Cardiac muscle cell (in vitro differentiated cells and primary cell): Measurements from ENCODE around the gene GMNN. TPM values are rescaled to one million over a fixed set of nuclear protein-coding genes. Genes with fewer than 3 reads are reported as not detected.
"Not testable (repeated sequence)": the region's sequence is repeated elsewhere in the genome, so short reads cannot be mapped to it uniquely, and the experiment has no call there.

Experiments
- DNase-seq, 2 donors: peaks; one replicate each; pipeline versions ENCODE4 v3.0.0 to v3.0.0-alpha.2; 2010 to 2017; ENCODE audit warnings: low read depth in 1 of 2, low spot score in 1 of 2
- H3K27ac ChIP-seq: fragments of 200-600 bp; sonication (generic); 2 replicates; pipeline ENCODE4 v1.5.1; 2016
- H3K27me3 ChIP-seq: fragments of 200-600 bp; sonication (generic); 2 replicates; pipeline ENCODE4 v1.6.0; 2016; ENCODE audit warnings: control low read depth
- H3K36me3 ChIP-seq: fragments of 200-600 bp; sonication (generic); 2 replicates; pipeline ENCODE4 v1.5.1; 2016; ENCODE audit warnings: control low read depth
- H3K4me1 ChIP-seq: fragments of 200-600 bp; sonication (generic); 2 replicates; pipeline ENCODE4 v1.8.1; 2017; ENCODE audit warnings: low read depth, mild to moderate bottlenecking, mixed run types
- H3K4me3 ChIP-seq: fragments of 200-600 bp; sonication (generic); 2 replicates; pipeline ENCODE4 v1.5.1; 2016; ENCODE audit warnings: mild to moderate bottlenecking
- H3K9me3 ChIP-seq: fragments of 200-600 bp; sonication (generic); 2 replicates; pipeline ENCODE4 v1.5.1; 2017; ENCODE audit warnings: low read depth, mild to moderate bottlenecking, control low read depth
- polyA plus RNA-seq: library from polyadenylated mRNA; unstranded; fragments of >200 nt; fragmentation: Nextera tagmentation; extraction: Ambion mirVana; gene quantifications from 2 replicates; pipeline ENCODE4 v1.2.1, GENCODE V29; 2016
- total RNA-seq: library from RNA; depleted of rRNA; stranded (reverse); fragments of >200 nt; gene quantifications from 2 replicates; pipeline ENCODE4 v1.2.3, GENCODE V29; 2016
- TF ChIP-seq, protein P1 (sequence below): IDR thresholded peaks from 2 replicates; pipeline ENCODE4 v1.5.1; 2012; ENCODE audit warnings: low read depth, mild to moderate bottlenecking, low read length

GMNN gene
- total and polyA plus RNA-seq, 2 experiments from 2014 or later = 33.4 to 82.7 TPM

DNA sequence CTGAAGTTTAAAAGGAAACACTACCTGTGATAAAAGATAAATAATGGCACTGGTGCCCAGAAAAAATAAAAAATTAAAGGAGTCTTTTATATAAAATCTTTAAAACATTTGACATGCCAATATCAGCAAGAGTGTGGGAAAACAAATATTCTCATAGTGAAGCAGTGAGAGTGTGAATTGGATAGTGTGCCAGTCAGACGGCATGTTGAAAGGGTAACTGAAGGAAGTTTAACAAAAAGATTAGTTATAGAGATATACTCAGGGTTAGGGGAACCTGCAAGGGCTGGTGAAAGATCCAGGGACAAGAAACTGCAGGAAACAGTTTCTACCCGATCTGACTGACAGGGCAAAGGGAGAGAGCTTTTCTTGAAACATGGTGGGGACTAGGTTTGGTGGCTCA lies 22.2 kb upstream of the GMNN start:
- no peak for DNase-seq
- H3K36me3 ChIP-seq = no peaks in the 10 kb centered on the region
- TF ChIP-seq, protein P1, sequence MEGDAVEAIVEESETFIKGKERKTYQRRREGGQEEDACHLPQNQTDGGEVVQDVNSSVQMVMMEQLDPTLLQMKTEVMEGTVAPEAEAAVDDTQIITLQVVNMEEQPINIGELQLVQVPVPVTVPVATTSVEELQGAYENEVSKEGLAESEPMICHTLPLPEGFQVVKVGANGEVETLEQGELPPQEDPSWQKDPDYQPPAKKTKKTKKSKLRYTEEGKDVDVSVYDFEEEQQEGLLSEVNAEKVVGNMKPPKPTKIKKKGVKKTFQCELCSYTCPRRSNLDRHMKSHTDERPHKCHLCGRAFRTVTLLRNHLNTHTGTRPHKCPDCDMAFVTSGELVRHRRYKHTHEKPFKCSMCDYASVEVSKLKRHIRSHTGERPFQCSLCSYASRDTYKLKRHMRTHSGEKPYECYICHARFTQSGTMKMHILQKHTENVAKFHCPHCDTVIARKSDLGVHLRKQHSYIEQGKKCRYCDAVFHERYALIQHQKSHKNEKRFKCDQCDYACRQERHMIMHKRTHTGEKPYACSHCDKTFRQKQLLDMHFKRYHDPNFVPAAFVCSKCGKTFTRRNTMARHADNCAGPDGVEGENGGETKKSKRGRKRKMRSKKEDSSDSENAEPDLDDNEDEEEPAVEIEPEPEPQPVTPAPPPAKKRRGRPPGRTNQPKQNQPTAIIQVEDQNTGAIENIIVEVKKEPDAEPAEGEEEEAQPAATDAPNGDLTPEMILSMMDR = no peak
- H3K27ac ChIP-seq = no peak overlapping the region
- no peaks in the 10 kb centered on the region for H3K27me3 ChIP-seq
- H3K9me3 ChIP-seq = no peaks in the 10 kb centered on the region
- peaks cover 3% of the 10 kb centered on the region for H3K4me1 ChIP-seq
- H3K4me3 ChIP-seq = no peak overlapping the region

DNA sequence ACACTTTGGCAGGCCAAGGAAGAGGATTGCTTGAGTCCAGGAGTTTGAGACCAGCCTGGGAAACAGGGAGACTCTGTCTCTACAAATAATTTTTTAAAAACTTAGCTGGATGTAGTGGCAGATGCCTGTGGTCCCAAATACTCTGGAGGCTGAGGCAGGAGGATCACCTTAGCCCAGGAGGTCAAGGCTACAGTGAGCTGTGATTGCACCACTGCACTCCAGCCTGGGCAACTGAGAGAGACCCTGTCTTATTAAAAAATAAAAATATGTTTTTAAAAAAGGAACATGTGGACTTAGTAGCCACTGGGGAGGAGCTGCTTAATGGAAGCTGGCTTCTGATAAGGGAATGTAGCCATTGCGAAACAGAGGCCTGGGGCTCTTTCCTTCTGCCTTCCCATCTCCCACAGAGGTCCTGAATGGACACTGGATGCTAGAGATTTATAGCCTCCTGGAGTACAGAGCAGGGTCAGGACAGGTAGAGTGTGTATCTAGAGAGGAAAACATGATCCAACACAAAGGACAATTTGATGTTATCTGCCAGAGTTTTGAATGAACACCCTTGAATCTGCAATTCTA lies 21.7 kb upstream of the GMNN start:
- TF ChIP-seq, protein P1 = no peak
- no peaks in the 10 kb centered on the region for H3K9me3 ChIP-seq

DNA sequence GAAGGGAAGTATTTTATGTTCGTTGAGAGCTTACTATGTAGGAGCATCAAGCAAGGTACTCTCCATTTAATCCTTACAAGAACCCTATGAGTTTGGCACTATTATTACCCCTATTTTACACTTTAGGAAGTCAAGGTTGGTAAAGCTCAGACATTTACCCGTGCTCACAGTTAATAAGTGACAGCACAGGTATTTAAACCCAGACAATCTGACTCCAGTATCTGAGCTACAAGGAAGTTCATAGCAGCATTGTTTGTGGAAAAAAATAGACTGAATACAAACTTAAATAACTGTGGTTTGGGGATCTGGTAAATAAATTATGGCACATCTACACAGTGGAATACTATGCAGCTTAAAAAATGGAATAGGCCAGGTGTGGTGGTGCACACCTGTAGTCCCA lies 21.2 kb upstream of the GMNN start:
- H3K9me3 ChIP-seq = no peaks in the 10 kb centered on the region
- no peaks in the 10 kb centered on the region for H3K36me3 ChIP-seq
- H3K27me3 ChIP-seq = no peaks in the 10 kb centered on the region
- no peak for DNase-seq
- peaks cover 9% of the 10 kb centered on the region for H3K4me1 ChIP-seq
- no peak overlapping the region for H3K4me3 ChIP-seq
- H3K27ac ChIP-seq = no peak overlapping the region
- TF ChIP-seq, protein P1 = no peak

More for the DNA sequence above, 21.7 kb upstream of the GMNN start:
- H3K27ac ChIP-seq = no peak overlapping the region
- H3K36me3 ChIP-seq = no peaks in the 10 kb centered on the region
- no peak overlapping the region for H3K4me3 ChIP-seq
- H3K27me3 ChIP-seq = no peaks in the 10 kb centered on the region
- peak in 1 of 2 donors; percentile 39 for DNase-seq
- peaks cover 8% of the 10 kb centered on the region for H3K4me1 ChIP-seq

DNA sequence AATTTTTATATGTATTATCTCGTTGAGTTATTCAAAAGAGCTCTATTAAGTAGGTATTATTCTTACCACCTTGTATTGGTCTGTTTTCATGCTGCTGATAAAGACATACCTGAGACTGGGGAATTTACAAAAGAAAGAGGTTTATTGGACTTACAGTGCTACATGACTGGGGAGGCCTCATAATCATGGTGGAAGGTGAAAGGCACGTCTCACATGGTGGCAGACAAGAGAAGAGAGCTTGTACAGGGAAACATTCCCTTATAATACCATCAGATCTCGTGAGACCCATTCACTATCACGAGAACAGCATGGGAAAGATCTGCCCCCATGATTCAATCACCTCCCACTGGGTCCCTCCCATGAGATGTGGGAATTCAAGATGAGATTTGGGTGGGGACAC lies 20.4 kb upstream of the GMNN start:
- H3K27me3 ChIP-seq, H3K4me3 ChIP-seq, DNase-seq, H3K27ac ChIP-seq, H3K36me3 ChIP-seq, H3K4me1 ChIP-seq, H3K9me3 ChIP-seq: not testable (repeated sequence)

DNA sequence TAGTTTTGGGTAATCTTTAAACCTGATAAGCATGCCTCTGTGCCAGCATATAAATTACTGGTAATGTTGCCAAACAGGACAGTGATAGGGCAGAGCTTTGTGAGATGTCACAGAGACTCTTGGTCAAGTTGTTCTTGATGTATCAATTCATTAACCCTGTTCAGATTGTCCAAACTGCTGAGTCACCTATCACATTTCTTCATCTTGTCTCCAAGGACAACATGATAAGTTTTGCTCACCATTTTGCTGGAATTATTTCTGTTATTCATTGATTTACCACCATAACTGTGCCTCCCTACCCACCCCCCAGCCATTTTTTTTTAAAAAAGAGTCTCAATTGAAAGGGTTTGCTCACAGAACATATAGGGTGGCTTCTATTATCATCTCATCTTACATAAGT lies 19.5 kb upstream of the GMNN start:
- H3K27me3 ChIP-seq = no peaks in the 10 kb centered on the region
- DNase-seq = no peak
- peaks cover 9% of the 10 kb centered on the region for H3K4me1 ChIP-seq
- no peak overlapping the region for H3K4me3 ChIP-seq
- TF ChIP-seq, protein P1 = no peak
- no peaks in the 10 kb centered on the region for H3K36me3 ChIP-seq
- H3K27ac ChIP-seq = no peak overlapping the region
- no peaks in the 10 kb centered on the region for H3K9me3 ChIP-seq

DNA sequence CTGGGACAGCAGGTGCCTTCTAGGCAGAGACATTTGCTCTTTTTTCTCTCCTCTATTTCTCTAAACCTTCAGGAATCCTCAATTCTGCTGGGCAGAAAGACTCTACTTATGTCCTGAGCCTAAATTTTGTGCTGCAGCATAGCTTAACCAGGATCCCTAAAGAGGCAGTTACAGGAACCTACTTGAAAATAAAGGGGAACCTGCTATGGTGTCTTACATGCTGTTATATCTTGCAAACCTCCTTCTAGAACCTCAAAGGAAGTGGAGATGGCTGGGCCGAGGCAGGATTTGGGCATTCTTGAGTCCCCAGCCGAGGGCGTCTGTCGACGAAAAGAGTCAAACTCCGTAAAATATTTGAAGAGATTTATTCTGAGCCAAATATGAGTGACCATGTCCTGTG lies 17.1 kb upstream of the GMNN start:
- Histone ChIP-seq H3K4me3 (no peak overlapping the region), H3K27me3 (no peaks in the 10 kb centered on the region), H3K4me1 (peaks cover 9% of the 10 kb centered on the region), H3K9me3 (no peaks in the 10 kb centered on the region), H3K27ac (peak overlapping the region; percentile 31), H3K36me3 (no peaks in the 10 kb centered on the region)
- DNase-seq = no peak
- TF ChIP-seq, protein P1 = no peak
